AG09319 (cell line): ENCODE results near the gene HLA-DMB.

Source experiments
- DNase-seq: peaks from one replicate; pipeline ENCODE4 v3.0.0-alpha.2; 2010; ENCODE audit warnings: low read depth; ENCODE audit errors: extremely low read depth
- TF ChIP-seq, protein P1 (sequence below): IDR thresholded peaks from 2 replicates; pipeline ENCODE4 v1.5.1; 2011; ENCODE audit warnings: low read depth, mild to moderate bottlenecking, inconsistent platforms, low read length, moderate library complexity

Gene HLA-DMB

DNA sequence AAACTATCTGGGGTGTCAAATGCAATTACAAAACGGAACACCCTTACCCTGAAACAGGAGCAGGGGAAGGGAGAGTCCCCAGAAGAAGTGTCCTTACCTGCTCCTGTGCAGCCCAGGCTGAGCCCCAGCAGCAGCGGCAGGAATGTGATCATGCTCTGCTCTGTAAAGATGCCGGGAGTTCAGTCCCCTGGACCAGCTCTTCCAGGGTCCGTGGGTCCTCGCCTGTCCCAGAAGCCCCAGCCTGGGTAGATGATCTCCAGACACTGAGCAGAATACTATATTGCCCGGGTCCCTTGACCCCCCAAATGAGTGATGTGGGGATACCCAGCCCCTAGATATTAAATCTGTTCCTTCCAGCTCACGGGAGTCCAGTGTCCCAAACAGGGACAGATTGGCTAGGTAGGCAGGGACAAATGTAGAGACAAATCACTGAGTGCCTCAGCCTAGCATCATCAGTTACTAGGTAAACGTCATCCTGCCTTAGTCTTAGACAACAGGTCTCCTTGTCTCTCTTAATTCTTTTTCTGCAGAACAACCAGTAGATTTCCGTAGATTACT lies at the start of gene HLA-DMB:
Gene HLA-DMB, minus strand, starts transcription at position 373 of the 558 bp plus-strand sequence. Its CDS starts 221 bp downstream, at position 152.
- TF ChIP-seq, protein P1, sequence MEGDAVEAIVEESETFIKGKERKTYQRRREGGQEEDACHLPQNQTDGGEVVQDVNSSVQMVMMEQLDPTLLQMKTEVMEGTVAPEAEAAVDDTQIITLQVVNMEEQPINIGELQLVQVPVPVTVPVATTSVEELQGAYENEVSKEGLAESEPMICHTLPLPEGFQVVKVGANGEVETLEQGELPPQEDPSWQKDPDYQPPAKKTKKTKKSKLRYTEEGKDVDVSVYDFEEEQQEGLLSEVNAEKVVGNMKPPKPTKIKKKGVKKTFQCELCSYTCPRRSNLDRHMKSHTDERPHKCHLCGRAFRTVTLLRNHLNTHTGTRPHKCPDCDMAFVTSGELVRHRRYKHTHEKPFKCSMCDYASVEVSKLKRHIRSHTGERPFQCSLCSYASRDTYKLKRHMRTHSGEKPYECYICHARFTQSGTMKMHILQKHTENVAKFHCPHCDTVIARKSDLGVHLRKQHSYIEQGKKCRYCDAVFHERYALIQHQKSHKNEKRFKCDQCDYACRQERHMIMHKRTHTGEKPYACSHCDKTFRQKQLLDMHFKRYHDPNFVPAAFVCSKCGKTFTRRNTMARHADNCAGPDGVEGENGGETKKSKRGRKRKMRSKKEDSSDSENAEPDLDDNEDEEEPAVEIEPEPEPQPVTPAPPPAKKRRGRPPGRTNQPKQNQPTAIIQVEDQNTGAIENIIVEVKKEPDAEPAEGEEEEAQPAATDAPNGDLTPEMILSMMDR = no peak
- no peak for DNase-seq

DNA sequence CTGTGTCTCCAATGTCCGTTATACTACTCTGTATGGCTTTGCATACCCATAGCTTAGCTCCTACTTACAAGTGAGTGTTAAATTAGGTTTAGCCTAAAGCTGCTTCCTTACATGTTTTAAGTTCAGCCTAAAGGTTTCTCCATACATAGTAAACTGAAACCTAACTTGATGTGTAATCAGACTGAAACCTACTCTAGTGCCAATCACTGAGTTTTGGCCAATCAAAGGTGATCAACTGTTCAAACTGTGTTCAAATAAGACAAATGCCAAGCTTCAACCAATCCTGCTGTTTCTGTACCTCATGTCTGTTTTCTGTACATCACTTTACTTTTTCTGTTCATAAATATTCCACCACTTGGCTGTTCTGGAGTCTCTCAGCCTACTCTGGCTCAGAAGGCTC lies 48.5 kb upstream of the HLA-DMB start:
- DNase-seq = no peak

DNA sequence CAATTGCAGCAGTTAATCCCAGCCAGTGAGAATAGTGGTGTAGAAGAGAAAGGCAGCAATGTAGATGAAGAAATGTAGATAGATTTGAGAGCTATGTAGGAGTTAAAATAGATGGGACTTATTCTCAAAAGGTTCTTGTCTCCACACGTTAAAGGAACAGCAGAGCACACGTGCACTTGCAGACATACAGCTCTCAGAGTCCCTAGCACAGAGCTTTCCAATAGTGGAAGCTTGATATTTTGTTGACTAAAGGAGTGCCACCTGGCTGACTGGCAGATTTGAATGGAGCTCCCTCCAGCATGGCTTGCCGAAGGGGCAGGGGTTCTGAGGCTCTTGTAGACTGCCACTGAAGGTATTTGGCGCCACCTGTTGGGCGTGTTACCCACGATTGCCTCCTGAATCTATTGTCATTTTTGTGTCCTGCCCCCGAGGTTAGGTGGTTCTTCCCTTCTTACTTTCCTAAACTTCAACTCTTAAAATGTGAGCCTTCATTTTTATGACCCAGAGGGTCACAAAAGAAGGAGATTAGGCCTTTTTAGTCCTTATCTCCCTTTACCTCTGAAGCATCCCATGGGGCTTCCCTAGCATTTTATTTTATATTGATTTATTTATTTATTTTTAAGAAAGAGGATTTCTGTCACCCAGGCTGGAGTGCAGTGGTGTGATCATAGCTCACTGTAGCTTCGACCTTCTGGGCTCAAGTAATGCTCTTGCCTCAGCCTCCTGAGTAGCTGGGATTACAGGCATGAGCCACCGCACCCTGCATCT lies 44.0 kb upstream of the HLA-DMB start:
- TF ChIP-seq, protein P1 = peak; percentile 86
- peak; percentile 65 for DNase-seq

More for the DNA sequence above, 48.5 kb upstream of the HLA-DMB start:
- TF ChIP-seq, protein P1 = no peak

DNA sequence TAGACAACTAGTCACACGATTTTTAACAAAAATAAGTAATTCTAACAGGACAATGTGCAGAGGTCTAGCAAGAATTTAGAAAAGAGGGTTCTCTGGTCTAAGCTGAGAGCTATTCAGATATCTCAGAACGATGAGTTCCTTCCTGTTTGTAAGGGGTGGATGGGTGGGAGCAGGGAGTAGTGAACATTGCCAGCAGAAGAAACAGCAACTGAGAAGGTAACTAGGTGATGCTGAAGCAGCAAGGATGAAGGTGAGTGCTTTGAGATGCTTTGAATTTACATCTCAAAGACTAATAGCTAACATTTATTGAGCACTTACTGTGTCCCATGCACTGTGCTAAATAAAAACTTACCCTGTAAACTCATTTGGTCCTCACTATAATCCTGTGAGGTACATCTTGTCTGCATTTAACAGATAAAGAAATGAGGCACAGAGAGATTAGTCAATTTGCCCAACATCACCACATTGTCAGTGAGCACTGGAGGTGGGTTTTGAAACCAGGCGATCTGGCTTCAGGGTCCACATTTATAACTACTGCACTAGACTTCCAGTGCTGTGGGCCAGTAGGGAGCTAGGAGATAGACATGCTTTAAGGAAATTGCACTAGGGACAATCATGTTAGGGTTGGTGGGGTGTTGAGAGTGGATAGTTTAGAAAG lies 43.3 kb upstream of the HLA-DMB start:
- no peak for DNase-seq
- TF ChIP-seq, protein P1 = no peak

DNA sequence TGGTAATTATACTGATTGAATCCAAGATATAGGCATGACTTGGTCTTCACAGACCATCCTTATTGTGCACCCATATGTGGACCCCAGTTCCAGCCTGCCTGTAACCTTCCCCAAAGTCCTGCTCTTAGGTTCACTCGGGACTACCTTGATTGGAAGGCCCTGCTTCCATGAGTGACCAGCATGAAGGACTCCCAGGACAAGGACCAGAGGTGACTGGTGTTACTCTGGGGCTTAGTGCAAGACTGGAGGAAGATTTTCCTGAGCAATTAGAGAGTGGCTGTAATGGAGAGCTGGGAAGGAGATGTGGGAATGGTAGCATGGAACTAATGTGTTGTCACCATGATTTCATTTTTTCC lies 42.6 kb upstream of the HLA-DMB start:
- no peak for DNase-seq
- TF ChIP-seq, protein P1 = no peak

DNA sequence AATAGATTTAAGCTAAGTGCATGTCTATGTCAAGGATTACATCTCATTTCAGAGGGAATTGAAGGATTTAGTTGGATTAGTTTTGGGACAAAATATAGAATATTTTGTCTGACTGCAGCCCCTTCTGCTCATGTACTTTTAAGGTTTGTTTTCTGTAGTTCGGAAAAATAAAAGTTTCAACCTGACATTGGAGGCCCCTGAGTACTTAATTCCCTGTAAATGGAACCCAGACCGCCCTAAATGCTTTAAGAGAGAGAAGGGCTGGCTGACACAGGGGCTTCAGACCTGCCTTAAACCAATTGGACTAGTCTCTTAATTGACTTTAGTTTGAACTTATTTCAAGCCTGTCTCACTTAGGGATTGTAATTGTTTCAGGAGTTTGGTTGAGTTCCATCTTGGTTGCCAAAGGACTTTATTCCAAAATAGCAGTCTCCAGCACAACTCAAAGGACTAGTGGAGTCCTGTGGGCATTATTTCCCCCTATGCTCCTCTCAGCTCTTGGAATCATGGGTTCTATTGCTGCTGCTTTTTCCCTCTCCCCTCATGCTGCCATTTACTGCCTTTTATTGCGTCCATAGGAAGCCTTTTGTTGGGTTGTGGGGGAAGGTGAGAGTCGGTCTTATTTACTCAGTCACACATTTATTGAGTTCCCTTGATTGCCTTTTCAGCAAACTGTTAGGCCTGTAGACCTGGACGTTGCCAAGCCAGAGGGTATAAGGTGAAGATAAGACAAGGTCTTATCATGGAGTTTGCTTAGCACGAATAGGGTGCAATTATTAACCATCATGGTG lies 42.1 kb upstream of the HLA-DMB start:
- TF ChIP-seq, protein P1 = no peak
- no peak for DNase-seq
